HEK293 (cell line): Measurements from ENCODE around the gene HHIPL1.

ENCODE experiments used
- CTCF ChIA-PET: fragments of 350-600 bp; formaldehyde crosslinking; extraction: SDS; loops from one replicate; lab custom pipeline; 2021; ENCODE audit warnings: antibody characterized with exemption; lab: Yijun Ruan, JAX
- POLR2A ChIA-PET: fragments of 300-600 bp; formaldehyde crosslinking; extraction: SDS; loops from one replicate; lab custom pipeline; 2020; ENCODE audit warnings: antibody characterized with exemption, inconsistent platforms; lab: Yijun Ruan, JAX
- H3K27ac ChIP-seq: fragments of 200-500 bp; sonication (Bioruptor generic); 2 replicates; pipeline ENCODE4 v1.5.1; 2014; ENCODE audit warnings: low read depth, low read length, control low read depth, inconsistent platforms; ENCODE audit errors: extremely low read depth
- H3K36me3 ChIP-seq, 2 experiments: fragments of 200-500 bp in 1 of 2; sonication (Bioruptor generic) in 1 of 2; 1 replicate in 1 of 2; 2 replicates in 1 of 2; pipeline ENCODE4 v1.5.1; 2014 to 2017; ENCODE audit warnings: inconsistent platforms in 2 of 2, low read length in 2 of 2; ENCODE audit not compliant: control insufficient read depth in 2 of 2, insufficient read depth in 1 of 2
- H3K4me1 ChIP-seq: fragments of 200-500 bp; sonication (Bioruptor generic); 2 replicates; pipeline ENCODE4 v1.5.1; 2014; ENCODE audit warnings: mild to moderate bottlenecking, low read length, inconsistent platforms; ENCODE audit not compliant: control insufficient read depth, insufficient read depth
- H3K4me3 ChIP-seq: 2 replicates; pipeline ENCODE4 v1.5.1; 2011; ENCODE audit warnings: low read depth, mild to moderate bottlenecking, control low read depth, low read length, moderate library complexity
- H3K9me3 ChIP-seq: fragments of 200-500 bp; sonication (Bioruptor generic); 2 replicates; pipeline ENCODE4 v1.5.1; 2014; ENCODE audit warnings: low read depth, low read length, inconsistent platforms; ENCODE audit not compliant: control insufficient read depth, insufficient read depth
- CTCF ChIP-seq: fragments of 450-650 bp; formaldehyde crosslinking; IDR thresholded peaks from 2 replicates; pipeline ENCODE4 v1.5.1; 2016; ENCODE audit warnings: missing biosample characterization, missing genetic modification characterization
- PRDM1 ChIP-seq: fragments of 450-650 bp; formaldehyde crosslinking; IDR thresholded peaks from 2 replicates; pipeline ENCODE4; 2016; ENCODE audit warnings: missing biosample characterization, missing genetic modification characterization
- REPIN1 ChIP-seq: fragments of 450-650 bp; formaldehyde crosslinking; IDR thresholded peaks from 2 replicates; pipeline ENCODE4 v1.5.1; 2017; ENCODE audit warnings: missing biosample characterization, missing genetic modification characterization, low read depth
- TRIM28 ChIP-seq: IDR thresholded peaks from 2 replicates; pipeline ENCODE4 v1.6.1; 2011; ENCODE audit warnings: low read length, control low read depth, borderline replicate concordance
- ZNF10 ChIP-seq: fragments of 450-650 bp; formaldehyde crosslinking; IDR thresholded peaks from 2 replicates; pipeline ENCODE4 v1.5.1; 2017; ENCODE audit warnings: missing biosample characterization, missing genetic modification characterization
- ZNF16 ChIP-seq: fragments of 450-650 bp; formaldehyde crosslinking; IDR thresholded peaks from 2 replicates; pipeline ENCODE4 v1.5.1; 2016; ENCODE audit warnings: low read depth, missing biosample characterization, missing genetic modification characterization
- ZNF324 ChIP-seq: fragments of 450-650 bp; formaldehyde crosslinking; IDR thresholded peaks from 2 replicates; pipeline ENCODE4 v1.5.1; 2016; ENCODE audit warnings: missing biosample characterization, missing genetic modification characterization
- ZNF623 ChIP-seq: fragments of 450-650 bp; formaldehyde crosslinking; IDR thresholded peaks from 2 replicates; pipeline ENCODE4 v1.5.1; 2016; ENCODE audit warnings: missing biosample characterization, missing genetic modification characterization
- TF ChIP-seq, protein P1 (sequence below): fragments of 450-650 bp; formaldehyde crosslinking; IDR thresholded peaks from 2 replicates; pipeline ENCODE4 v1.5.1; 2016; ENCODE audit warnings: missing biosample characterization, missing genetic modification characterization
- TF ChIP-seq, protein P2 (sequence below): fragments of 450-650 bp; formaldehyde crosslinking; conservative IDR thresholded peaks from 2 replicates; pipeline ENCODE4 v1.5.1; 2016; ENCODE audit warnings: low read depth, missing biosample characterization, missing genetic modification characterization

HHIPL1 gene

DNA sequence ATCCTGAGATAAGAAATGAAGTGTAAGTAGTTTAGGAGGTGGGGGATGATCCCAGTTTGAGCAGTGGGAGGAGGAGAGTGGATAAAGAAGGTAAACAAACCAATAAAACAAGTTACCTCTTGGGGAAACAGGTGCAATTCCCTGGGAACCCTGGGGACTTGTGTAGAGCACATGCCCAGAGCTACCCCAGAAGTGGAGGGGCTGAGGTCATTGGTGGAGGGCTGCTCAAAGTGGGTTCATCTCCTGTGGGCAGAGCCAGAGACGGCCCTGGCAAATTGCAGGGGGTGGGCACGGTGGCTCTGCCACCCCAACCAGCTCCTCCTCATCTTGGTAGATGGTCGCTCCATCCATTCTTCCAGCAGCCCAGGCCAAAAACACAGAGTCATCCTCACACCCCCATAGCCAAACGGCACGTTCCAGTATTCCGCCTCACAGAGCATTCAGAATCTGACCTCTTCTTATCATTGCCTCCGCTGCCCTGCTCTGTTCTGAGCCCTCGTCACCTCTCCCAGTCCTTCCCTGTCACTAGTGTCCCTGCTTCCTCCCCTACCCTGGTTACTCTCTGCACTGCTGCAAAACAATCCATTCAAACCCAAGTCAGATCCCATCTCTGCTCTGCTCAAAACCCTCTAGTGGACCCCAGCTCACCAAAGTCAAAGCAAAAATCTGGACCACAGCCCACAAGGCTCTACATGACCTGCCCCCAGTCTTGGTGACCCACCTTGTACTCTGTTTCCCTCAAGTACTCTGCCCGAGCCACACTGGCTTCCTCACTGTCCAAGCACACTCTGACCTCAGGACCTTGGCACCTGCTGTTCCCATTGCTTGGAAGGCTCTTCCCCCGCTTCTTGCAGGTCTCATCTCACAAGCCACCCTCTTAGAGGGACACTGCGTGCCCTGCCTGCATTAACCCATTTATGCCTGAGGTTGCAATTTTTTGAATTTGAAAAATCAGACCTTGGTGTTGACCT is 44.6 kb downstream of the HHIPL1 start:
- TF ChIP-seq, protein P1, sequence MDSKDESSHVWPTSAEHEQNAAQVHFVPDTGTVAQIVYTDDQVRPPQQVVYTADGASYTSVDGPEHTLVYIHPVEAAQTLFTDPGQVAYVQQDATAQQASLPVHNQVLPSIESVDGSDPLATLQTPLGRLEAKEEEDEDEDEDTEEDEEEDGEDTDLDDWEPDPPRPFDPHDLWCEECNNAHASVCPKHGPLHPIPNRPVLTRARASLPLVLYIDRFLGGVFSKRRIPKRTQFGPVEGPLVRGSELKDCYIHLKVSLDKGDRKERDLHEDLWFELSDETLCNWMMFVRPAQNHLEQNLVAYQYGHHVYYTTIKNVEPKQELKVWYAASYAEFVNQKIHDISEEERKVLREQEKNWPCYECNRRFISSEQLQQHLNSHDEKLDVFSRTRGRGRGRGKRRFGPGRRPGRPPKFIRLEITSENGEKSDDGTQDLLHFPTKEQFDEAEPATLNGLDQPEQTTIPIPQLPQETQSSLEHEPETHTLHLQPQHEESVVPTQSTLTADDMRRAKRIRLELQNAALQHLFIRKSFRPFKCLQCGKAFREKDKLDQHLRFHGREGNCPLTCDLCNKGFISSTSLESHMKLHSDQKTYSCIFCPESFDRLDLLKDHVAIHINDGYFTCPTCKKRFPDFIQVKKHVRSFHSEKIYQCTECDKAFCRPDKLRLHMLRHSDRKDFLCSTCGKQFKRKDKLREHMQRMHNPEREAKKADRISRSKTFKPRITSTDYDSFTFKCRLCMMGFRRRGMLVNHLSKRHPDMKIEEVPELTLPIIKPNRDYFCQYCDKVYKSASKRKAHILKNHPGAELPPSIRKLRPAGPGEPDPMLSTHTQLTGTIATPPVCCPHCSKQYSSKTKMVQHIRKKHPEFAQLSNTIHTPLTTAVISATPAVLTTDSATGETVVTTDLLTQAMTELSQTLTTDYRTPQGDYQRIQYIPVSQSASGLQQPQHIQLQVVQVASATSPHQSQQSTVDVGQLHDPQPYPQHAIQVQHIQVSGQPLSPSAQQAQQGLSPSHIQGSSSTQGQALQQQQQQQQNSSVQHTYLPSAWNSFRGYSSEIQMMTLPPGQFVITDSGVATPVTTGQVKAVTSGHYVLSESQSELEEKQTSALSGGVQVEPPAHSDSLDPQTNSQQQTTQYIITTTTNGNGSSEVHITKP (tag by site-specific recombination) = peak; percentile 53
- peak; percentile 88 for TF ChIP-seq ZNF623 (tag by site-specific recombination)
- no peak for TF ChIP-seq ZNF324 (tag by site-specific recombination)
- Histone ChIP-seq H3K4me3 (no peak overlapping the region), H3K9me3 (no peaks in the 10 kb centered on the region), H3K4me1 (no peaks in the 10 kb centered on the region), H3K36me3 (no peaks in the 10 kb centered on the region), H3K27ac (no peak overlapping the region)
- POLR2A ChIA-PET = no interaction called here
- CTCF ChIA-PET = interaction anchor here (0.5 to 3.4 kb wide), 4 partner anchors 11 to 173 kb away, joined by 4 to 11 read pairs (median 7); no protein-coding TSS in a partner anchor

- H3K27ac ChIP-seq = no peak overlapping the region
- CTCF ChIA-PET = interaction anchor here (3.4 kb wide), 1 partner anchor 39 kb away, joined by 9 read pairs; no protein-coding TSS in a partner anchor
- no peaks in the 10 kb centered on the region for H3K9me3 ChIP-seq
- H3K36me3 ChIP-seq = no peaks in the 10 kb centered on the region
- no peaks in the 10 kb centered on the region for H3K4me1 ChIP-seq
- no peak overlapping the region for H3K4me3 ChIP-seq
- TF ChIP-seq REPIN1 (tag by site-specific recombination) (no peak), CTCF (tag by site-specific recombination) (no peak)
- TF ChIP-seq, all 188 proteins: peak for 0
- POLR2A ChIA-PET = no interaction called here
These were observed 45.7 kb downstream of the HHIPL1 start for GRCh38 chr14:99690636-99691035.

- no peaks in the 10 kb centered on the region for H3K4me1 ChIP-seq
- TF ChIP-seq, protein P2, sequence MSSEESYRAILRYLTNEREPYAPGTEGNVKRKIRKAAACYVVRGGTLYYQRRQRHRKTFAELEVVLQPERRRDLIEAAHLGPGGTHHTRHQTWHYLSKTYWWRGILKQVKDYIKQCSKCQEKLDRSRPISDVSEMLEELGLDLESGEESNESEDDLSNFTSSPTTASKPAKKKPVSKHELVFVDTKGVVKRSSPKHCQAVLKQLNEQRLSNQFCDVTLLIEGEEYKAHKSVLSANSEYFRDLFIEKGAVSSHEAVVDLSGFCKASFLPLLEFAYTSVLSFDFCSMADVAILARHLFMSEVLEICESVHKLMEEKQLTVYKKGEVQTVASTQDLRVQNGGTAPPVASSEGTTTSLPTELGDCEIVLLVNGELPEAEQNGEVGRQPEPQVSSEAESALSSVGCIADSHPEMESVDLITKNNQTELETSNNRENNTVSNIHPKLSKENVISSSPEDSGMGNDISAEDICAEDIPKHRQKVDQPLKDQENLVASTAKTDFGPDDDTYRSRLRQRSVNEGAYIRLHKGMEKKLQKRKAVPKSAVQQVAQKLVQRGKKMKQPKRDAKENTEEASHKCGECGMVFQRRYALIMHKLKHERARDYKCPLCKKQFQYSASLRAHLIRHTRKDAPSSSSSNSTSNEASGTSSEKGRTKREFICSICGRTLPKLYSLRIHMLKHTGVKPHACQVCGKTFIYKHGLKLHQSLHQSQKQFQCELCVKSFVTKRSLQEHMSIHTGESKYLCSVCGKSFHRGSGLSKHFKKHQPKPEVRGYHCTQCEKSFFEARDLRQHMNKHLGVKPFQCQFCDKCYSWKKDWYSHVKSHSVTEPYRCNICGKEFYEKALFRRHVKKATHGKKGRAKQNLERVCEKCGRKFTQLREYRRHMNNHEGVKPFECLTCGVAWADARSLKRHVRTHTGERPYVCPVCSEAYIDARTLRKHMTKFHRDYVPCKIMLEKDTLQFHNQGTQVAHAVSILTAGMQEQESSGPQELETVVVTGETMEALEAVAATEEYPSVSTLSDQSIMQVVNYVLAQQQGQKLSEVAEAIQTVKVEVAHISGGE (tag by site-specific recombination) = no peak
- TF ChIP-seq TRIM28 (no peak), ZNF16 (tag by site-specific recombination) (no peak), PRDM1 (tag by site-specific recombination) (no peak), ZNF10 (tag by site-specific recombination) (no peak)
- CTCF ChIA-PET = interaction anchor here (0.7 kb wide), 1 partner anchor 9 kb away, joined by 3 read pairs; no protein-coding TSS in a partner anchor
These were observed 46.4 kb downstream of the HHIPL1 start for GRCh38 chr14:99691111-99691885.

More at GRCh38 chr14:99691111-99691885, 46.4 kb downstream of the HHIPL1 start:
- no peak overlapping the region for H3K4me3 ChIP-seq
- H3K9me3 ChIP-seq = no peaks in the 10 kb centered on the region
- POLR2A ChIA-PET = no interaction called here
- H3K36me3 ChIP-seq = no peaks in the 10 kb centered on the region
- no peak overlapping the region for H3K27ac ChIP-seq
